Spleen (tissue), 7 donors: ENCODE results near the gene LTB4R2.

Experiments
- CTCF ChIP-seq, 11 experiments: fragments of 200-600 bp in 7 of 11; fragments of 450-650 bp in 4 of 11; sonication (generic) in 4 of 11; IDR thresholded peaks in 8 of 11; conservative IDR thresholded peaks in 3 of 11; 1 replicate in 7 of 11; 2 replicates in 4 of 11; pipeline versions ENCODE4 v1.4.0 to v1.8.0; 2016 to 2021; ENCODE audit warnings: antibody characterized with exemption in 11 of 11, inconsistent platforms in 4 of 11, mild to moderate bottlenecking in 1 of 11
- POLR2A ChIP-seq, 3 donors: fragments of 450-650 bp; IDR thresholded peaks; one replicate each; pipeline ENCODE4 v1.5.1; 2017; ENCODE audit warnings: antibody characterized with exemption in 3 of 3, mild to moderate bottlenecking in 1 of 3
- donor health status: DM: no; HTN: no; CAD: no; lungs with moderate emphysema.
- donor health status: DM: no; HTN: no; CAD: no.
- donor health status: DM: no; HTN: no; CAD: no.

- TF ChIP-seq POLR2A (IDR thresholded peaks at IDR 0.05) (no peak), CTCF (IDR thresholded peaks at IDR 0.05 in 8 of 11, conservative IDR thresholded peaks at IDR 0.05 in 3 of 11) (no peak)
These were observed 49.2 kb upstream of the LTB4R2 start for GRCh38 chr14:24260780-24261157.
